Kasumi-1 (cell line): ENCODE results near the gene BTBD19.
A peak's percentile ranks its signal among the peaks of the same experiment; 100 is the strongest.
"Not testable (repeated sequence)": the region's sequence is repeated elsewhere in the genome, so short reads cannot be mapped to it uniquely, and the experiment has no call there.

ENCODE experiments used
- DNase-seq, 2 experiments: peaks; one replicate each; lab custom pipeline; 2025; lab: John Stamatoyannopoulos, UW

BTBD19 gene

GRCh38 chr1:44808938-44809917 is 905 bp downstream of the BTBD19 start:
- peak; percentile 93 to 96 for DNase-seq

- DNase-seq, result no peak
Measured at GRCh38 chr1:44810101-44810761, 1.9 kb downstream of the BTBD19 start.

GRCh38 chr1:44810762-44811105 is 2.4 kb downstream of the BTBD19 start:
- not testable (repeated sequence) for DNase-seq

DNA sequence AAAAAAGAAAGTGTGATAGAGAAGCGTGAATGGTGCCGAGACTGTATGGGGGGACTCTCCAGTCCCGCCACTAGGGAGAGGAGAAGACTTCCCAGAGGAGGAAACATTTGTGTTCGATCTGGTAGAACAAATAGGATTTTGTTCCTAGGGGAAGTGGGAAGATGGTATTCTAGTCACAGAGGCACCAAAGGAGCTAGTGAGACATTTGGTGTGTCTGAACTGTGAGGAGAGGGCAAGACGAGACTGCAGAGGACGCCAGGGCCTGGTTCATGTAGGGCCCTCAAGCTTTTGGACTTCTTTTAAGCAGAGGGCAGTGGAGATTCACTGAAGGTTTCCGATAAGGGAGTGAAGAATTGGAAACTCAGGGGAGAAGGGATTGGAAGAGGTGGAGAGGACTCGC is 2.9 kb downstream of the BTBD19 start:
- no peak for DNase-seq

GRCh38 chr1:44812822-44813543 is 4.7 kb downstream of the BTBD19 start:
- DNase-seq, result no peak

- DNase-seq, result not testable (repeated sequence)
Measured at GRCh38 chr1:44815926-44816325, 7.6 kb downstream of the BTBD19 start.

GRCh38 chr1:44817307-44817706 is 9.0 kb downstream of the BTBD19 start:
- DNase-seq, result no peak

- no peak for DNase-seq
Measured at GRCh38 chr1:44817771-44818495, 9.6 kb downstream of the BTBD19 start.

- no peak for DNase-seq
Measured at GRCh38 chr1:44819196-44819607, 10.9 kb downstream of the BTBD19 start.

DNA sequence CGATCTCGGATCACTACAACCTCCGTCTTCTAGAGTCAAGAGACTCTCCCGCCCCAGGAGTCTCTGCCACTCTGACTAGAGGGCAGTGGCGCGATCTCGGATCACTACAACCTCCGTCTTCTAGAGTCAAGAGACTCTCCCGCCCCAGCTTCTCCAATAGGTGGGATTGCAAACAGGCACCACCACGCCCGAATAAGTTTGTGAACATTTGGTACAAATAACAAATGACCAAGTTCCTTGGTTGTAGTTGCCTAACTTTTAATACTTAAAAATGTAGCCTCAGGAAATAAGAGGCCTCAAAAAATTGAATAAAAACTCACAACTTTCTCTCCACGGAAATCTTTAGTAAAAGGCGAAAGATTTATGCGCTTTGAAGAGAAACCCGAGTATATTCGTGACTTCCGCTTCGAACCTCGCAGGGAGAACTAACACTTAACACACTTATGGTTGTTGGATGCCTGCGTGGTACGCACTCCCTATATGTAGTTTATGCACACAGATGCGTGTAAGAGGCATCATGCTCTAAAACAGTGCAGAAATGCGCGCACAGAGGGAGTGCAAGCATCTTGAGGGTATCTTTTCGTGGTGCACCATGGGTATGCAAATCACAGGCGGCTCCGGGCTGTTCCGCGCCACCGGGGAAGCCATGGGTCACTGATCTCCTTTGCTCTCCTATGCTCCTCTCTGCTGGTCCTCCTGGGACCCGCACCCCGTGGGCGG is 11.4 kb downstream of the BTBD19 start:
- DNase-seq, result peak; percentile 89 to 91

DNA sequence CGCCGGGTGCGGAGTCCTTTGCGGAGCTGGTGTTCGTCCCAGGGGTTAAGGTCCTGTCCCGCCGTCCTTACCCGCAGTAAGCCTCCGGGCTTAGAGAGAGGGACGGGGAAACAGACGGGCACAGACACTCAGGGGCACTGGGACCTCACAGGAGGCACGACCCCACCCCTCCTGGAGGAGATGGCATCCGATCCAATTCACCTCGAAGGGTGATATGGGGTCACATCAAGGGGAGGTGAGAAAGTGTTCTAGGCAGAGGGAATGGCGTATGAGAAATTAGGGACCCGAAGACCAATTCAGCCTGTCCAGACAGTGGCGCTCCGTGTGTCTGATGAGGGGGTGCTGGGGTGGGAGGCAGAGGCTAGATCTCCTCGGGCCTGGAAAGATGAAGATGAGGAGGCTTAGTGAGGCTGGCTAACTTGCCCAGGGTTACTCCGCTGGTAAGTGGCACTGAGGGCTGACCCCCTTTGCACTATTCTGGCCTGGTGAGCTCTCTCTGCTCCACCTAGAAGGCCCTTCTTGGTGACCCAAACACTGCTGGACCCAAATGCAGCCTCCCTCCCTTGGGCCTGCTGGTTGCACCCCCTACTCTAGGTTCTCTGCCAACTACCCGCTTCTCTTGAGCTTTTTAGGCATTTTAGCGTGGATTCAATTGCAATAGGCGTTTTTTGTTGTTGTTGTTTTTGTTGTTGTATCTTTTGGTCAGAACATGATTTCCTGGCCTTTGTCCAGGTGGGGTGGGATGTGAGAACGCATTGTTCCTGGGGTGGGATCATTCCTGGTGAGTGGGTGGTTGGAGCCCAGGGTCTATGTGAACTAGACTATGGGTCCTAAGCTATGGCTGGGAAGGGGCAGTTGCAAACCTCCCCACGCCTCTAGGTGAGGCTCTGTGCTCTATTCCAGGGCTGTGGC is 12.3 kb downstream of the BTBD19 start:
- DNase-seq, result no peak

DNA sequence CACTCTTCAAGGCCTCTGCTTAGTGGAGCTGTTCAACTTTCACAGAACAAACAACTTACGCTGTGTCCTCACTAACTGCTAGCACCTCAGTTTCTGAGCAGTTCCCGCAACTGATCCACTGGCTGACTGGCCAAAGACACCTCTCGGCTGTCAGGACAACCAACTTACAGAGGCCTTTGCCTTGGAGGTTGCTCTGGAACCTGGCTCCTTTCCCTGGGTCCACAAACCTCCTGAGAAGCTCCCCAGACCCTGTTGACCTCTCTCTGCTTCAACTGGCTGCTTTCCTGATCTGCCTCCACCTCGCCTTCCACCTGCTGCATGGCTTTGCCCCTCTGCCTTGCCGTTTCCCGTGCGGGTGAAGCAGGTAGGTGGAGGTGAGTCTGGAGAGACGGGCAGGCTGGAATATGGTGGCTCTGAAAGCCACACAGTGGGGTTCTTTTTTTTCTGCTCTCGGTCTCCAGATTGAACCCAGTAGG is 13.0 kb downstream of the BTBD19 start:
- no peak for DNase-seq

DNA sequence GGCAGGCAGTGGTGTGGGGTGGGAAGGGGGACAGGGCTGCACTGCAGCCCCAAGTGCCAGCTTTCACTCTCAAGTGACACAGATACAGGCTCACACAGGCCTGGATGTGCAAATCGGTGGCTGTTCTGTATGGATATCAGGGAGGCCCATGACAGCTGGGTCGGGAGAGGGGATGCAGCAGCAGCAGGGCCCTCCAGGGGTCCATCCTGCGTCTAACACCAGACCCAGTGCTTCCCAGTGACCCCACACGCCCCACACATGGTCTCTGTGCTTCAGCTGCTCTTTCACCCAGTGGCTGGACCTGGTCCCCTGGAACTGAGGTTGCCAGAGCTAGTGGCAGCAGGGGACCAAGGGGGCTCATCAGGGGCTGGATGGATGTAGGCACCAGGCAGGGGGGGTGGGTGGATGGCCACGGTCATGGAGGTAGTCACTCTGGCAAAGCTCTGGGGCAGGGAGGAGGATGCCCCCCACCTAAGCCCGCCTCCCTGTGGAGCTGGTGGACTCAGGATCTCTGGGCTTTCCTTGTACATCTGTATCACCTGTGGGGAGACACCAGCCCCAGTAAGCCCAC is 13.9 kb downstream of the BTBD19 start:
- DNase-seq, result no peak

DNA sequence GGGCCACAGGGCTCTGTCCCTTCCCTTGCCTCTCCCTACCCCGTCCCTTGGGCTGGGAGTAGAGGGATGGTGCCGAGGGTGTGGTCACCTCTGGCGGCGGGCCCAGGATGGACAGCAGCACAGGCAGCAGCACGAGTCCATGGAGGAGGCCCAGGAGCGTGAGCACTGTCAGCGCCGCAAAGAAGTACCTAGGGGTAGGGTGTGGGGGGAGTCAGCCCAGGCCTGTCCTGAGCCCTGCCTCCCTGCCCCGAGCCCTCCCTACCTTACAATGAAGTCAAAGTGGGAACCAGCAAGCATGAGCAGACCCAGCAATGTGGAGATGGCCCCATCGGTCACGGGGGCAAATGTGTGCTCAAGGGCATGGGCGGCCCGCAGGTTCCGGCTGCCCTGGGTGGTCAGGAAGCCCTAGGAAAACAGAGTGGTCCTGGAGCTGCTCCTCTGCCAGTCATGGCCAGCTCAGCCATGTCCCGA is 14.7 kb downstream of the BTBD19 start:
- DNase-seq, result no peak

DNA sequence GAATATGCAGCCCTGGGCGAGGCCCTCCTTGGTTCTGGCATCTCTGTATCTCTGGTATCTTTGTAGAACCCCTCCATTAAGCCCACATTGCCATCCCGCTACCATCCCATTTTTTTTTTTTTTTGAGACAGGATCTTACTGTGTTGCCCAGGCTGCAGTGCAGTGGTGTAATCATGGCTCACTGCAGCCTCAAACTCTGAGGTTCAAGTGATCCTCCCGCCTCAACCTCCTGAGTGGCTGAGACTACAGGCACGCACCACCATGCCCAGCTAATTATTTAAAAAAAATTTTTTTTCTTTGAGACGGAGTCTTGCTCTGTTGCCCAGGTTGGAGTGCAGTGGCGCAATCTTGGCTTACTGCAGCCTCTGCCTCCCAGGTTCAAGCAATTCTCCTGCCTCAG is 16.1 kb downstream of the BTBD19 start:
- DNase-seq, result not testable (repeated sequence)

DNA sequence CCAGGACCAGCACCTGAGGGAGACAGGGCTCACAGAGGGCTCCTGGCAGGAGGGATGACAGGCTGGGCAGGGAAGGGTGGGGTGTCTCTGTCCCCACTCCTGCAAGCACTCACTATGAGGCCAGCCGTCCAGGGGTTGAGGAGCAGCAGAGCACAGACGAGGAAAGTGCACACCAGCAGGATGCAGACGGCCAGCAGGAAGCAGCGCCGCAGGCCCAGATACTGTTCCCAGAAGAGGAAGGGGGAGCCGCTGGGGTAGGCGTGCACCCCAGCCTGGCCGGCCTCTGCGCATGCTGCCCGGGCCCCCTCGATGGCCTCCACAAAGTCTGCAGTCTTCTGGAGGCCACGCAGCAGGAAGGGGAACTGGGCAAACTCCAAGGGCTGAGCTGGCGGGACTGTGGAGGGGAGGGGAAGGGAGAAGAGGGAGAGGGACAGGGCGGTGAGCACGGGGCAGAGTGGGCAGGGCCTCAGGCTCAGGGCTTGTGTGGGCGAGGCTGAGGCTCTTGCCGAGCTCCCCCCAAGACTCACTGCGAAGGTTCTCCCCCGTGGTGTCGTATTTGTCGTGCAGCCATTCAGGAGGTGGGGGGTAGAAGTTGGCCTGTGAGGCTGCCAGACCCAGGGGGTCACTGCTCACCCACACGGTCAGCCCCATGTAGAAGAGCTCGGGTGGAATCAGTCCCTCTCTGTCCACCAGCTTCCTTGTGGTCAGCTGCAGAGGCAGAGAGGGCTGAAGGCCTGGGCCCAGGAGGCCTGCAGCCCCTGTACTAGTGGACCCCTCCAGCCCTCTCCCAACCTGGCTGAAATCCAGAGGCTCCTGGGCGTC is 18.3 kb downstream of the BTBD19 start:
- peak; percentile 94 for DNase-seq

DNA sequence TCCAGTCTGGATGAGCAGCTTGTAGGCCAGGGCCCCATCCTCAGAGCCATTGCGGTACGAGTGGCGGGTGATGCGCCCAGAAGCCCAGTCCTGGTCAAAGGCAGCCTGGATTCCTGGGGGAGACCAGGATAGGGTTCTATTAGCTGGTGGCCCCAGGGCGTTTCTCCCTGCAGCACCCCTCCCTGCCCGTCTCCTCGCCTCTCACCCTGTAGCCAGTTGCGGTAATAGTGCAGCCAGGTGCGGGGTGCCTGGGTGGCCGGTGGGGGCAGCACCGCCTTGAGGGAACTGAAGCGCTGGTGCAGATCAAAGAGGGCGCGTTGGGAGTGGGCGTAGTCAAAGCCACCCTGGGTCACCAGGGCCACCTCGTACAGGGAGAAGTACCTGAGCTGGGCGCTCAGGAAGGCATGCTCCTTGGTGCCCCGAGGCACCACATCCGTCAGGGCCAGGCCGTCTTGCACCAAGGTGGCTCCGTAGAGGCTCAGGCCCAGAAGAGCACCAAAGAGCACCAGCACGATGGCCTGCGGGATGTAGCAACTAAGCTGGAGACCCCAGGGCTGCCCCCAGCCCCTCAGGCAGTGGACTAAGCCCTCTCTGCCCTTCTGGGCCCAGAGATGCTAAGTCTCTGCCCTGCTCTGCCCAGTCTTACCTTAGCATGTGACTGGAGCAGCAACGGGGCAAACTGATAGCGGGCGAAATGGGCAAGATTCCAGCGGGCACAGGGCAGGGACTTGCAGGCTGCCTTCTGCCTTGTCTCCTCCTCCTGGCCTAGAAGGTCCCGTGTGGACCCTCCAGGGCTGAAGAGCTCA is 19.1 kb downstream of the BTBD19 start:
- no peak for DNase-seq
